ENCODE data around the gene ANKS6.
A peak's percentile ranks its signal among the peaks of the same experiment; 100 is the strongest.

ANKS6 gene

GRCh38 chr9:98796364-98797101 lies at the start of gene ANKS6:
Gene ANKS6, minus strand, starts transcription at chr9:98796555. Its CDS starts 64 bp downstream, at chr9:98796491.
- ChIA-PET POLR2A (interaction anchor here (0.5 kb wide), 1 partner anchor 595 kb away, joined by 4 read pairs; no protein-coding TSS in a partner anchor), CTCF (interaction anchor here (1.2 to 15.7 kb wide), 6 partner anchors 11 to 540 kb away, joined by 3 to 202 read pairs (median 5); partner anchors contain the start of gene GALNT12)
- DNase-seq (ENCODE audit: low read depth, low spot score) = no peak
- TF ChIP-seq, protein P1, sequence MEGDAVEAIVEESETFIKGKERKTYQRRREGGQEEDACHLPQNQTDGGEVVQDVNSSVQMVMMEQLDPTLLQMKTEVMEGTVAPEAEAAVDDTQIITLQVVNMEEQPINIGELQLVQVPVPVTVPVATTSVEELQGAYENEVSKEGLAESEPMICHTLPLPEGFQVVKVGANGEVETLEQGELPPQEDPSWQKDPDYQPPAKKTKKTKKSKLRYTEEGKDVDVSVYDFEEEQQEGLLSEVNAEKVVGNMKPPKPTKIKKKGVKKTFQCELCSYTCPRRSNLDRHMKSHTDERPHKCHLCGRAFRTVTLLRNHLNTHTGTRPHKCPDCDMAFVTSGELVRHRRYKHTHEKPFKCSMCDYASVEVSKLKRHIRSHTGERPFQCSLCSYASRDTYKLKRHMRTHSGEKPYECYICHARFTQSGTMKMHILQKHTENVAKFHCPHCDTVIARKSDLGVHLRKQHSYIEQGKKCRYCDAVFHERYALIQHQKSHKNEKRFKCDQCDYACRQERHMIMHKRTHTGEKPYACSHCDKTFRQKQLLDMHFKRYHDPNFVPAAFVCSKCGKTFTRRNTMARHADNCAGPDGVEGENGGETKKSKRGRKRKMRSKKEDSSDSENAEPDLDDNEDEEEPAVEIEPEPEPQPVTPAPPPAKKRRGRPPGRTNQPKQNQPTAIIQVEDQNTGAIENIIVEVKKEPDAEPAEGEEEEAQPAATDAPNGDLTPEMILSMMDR (IDR thresholded peaks at IDR 0.05; ENCODE audit: insufficient read depth, low read length, missing control alignments) = peak; percentile 57
- H3K4me3 ChIP-seq (ENCODE audit: low read depth, low read length) = peak within 1 kb of the TSS; percentile 67

DNA sequence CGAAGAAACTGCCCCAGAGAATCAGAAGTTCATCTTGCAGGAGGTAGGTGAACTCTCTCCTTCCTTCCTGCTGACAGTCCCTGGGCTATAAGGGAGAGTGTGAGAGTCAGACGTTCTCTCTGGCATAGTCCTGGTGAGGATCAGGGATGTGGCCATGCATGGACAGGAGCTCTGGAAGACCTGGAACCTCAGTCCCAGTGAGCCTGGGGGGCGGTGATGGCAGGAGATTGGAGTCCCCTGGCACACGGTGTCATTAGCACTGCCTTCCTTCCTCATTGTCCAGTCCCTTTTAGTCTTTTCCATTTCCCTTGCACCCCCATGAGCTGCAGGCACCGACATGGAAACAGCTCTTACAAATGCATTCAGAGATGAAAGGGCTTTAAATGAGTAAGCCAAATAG lies 49.7 kb upstream of the ANKS6 start:
- TF ChIP-seq, protein P1 (IDR thresholded peaks at IDR 0.05; ENCODE audit: insufficient read depth, low read length, missing control alignments) = no peak
- no peak overlapping the region for H3K4me3 ChIP-seq (ENCODE audit: low read depth, low read length)
- ChIA-PET POLR2A (no interaction called here), CTCF (interaction anchor here (1.0 to 13.0 kb wide), 6 partner anchors 8 to 299 kb away, joined by 3 to 245 read pairs (median 28); partner anchors contain the start of gene GALNT12)
- no peak for DNase-seq (ENCODE audit: low read depth, low spot score)

GRCh38 chr9:98842510-98842909 lies 46.2 kb upstream of the ANKS6 start:
- ChIA-PET POLR2A (no interaction called here), CTCF (interaction anchor here (0.6 to 13.0 kb wide), 4 partner anchors 10 to 342 kb away, joined by 3 to 245 read pairs (median 3); no protein-coding TSS in a partner anchor)
- DNase-seq (ENCODE audit: low read depth, low spot score) = no peak
- H3K4me3 ChIP-seq (ENCODE audit: low read depth, low read length) = no peak overlapping the region
- TF ChIP-seq, protein P1 (IDR thresholded peaks at IDR 0.05; ENCODE audit: insufficient read depth, low read length, missing control alignments) = no peak

DNA sequence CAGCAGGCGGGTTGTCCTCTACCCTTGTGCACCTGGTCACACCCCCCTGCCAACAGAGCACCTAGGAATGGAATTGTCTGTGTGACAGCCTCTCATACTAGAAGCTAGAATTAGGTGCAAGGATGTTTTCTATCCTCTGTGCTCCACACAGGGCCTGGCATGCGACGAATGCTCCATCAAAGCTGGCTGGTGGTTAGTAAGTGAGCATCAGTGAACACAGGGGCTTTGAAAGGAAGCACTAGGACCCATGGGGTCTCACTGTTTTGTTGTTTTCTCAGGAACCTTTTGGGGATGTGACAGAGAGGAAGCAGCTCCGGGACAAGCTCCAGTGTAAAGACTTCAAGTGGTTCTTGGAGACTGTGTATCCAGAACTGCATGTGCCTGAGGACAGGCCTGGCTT lies 43.4 kb upstream of the ANKS6 start:
- no peak for DNase-seq (ENCODE audit: low read depth, low spot score)
- TF ChIP-seq, protein P1 (IDR thresholded peaks at IDR 0.05; ENCODE audit: insufficient read depth, low read length, missing control alignments) = no peak
- ChIA-PET CTCF (interaction anchor here (1.4 to 6.1 kb wide), 2 partner anchors 8 to 136 kb away, joined by 4 to 62 read pairs; no protein-coding TSS in a partner anchor), POLR2A (no interaction called here)
- H3K4me3 ChIP-seq (ENCODE audit: low read depth, low read length) = no peak overlapping the region

DNA sequence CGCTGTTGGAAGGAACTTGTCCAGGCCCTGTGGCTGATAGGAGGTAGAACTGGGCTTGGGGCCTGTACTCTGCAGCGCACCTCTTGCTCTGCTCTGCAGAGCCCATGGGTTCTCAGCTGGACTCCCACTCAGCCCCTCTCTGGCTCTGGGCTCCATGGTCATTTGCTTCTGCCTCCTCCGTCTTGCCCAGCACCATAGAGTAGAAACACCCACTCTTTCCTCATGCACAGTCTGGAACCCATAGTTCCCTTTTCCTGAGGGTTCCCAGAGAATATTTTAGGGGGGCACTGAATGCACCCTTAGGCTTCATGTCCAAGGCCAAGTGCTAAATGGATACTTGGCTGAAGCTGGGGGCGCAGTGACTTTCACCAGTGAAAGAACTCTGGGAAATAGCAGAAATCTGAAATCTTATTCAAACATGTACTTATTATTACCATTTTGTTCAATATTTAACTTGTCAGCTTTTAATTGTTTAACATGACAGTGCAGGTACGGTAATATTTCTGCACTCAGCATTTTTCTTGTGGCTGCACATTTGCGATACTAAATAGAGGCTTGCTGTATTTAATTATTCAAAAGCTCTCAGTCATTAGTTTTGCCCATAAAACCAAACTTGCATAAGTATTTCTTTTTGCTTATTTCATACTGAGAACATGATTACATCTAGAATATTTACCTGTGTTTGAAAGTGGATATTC lies 42.7 kb upstream of the ANKS6 start:
- H3K4me3 ChIP-seq (ENCODE audit: low read depth, low read length) = no peak overlapping the region
- POLR2A ChIA-PET = no interaction called here
- TF ChIP-seq, protein P1 (IDR thresholded peaks at IDR 0.05; ENCODE audit: insufficient read depth, low read length, missing control alignments) = no peak
- CTCF ChIA-PET = interaction anchor here (0.8 to 6.1 kb wide), 4 partner anchors 9 to 160 kb away, joined by 3 to 62 read pairs (median 4); no protein-coding TSS in a partner anchor
- DNase-seq (ENCODE audit: low read depth, low spot score) = no peak
